Hepatocyte (in vitro differentiated cells): ENCODE measurements around the gene OR13C3. TPM values are rescaled to one million over a fixed set of nuclear protein-coding genes. Genes with fewer than 3 reads are reported as not detected.
A peak's percentile ranks its signal among the peaks of the same experiment; 100 is the strongest.

Source experiments
- DNase-seq: peaks from one replicate; pipeline ENCODE4 v3.0.0-alpha.2; 2016; ENCODE audit warnings: low spot score
- H2AFZ ChIP-seq: fragments of 200-600 bp; sonication (generic); 2 replicates; pipeline ENCODE4 v1.6.0; 2016; ENCODE audit warnings: antibody characterized with exemption, mild to moderate bottlenecking
- H3K27ac ChIP-seq: fragments of 200-600 bp; sonication (generic); 2 replicates; pipeline ENCODE4 v1.5.1; 2016; ENCODE audit warnings: mild to moderate bottlenecking
- H3K27me3 ChIP-seq: fragments of 200-600 bp; sonication (generic); 2 replicates; pipeline ENCODE4 v1.6.1; 2016
- H3K36me3 ChIP-seq: fragments of 200-600 bp; sonication (generic); replicated peaks from 2 replicates; pipeline ENCODE4 v1.5.1; 2016; ENCODE audit warnings: low read depth; ENCODE audit not compliant: insufficient read depth
- H3K4me1 ChIP-seq: fragments of 200-600 bp; sonication (generic); 2 replicates; pipeline ENCODE4 v1.5.1; 2016; ENCODE audit warnings: mild to moderate bottlenecking, moderate library complexity; ENCODE audit not compliant: insufficient read depth
- H3K4me2 ChIP-seq: fragments of 200-600 bp; sonication (generic); 2 replicates; pipeline ENCODE4 v1.6.0; 2016
- H3K4me3 ChIP-seq: fragments of 200-600 bp; sonication (generic); 2 replicates; pipeline ENCODE4 v1.5.1; 2016; ENCODE audit warnings: mild to moderate bottlenecking
- H3K79me2 ChIP-seq: fragments of 200-600 bp; sonication (generic); 2 replicates; pipeline ENCODE4 v1.6.0; 2017; ENCODE audit warnings: mild to moderate bottlenecking
- H3K9me2 ChIP-seq: fragments of 200-600 bp; sonication (generic); replicated peaks from 2 replicates; pipeline ENCODE4 v1.6.0; 2017; ENCODE audit warnings: mild to moderate bottlenecking; ENCODE audit not compliant: insufficient read depth
- H3K9me3 ChIP-seq: fragments of 200-600 bp; sonication (generic); 2 replicates; pipeline ENCODE4 v1.5.1; 2016; ENCODE audit warnings: low read depth, mild to moderate bottlenecking
- H4K20me1 ChIP-seq: fragments of 200-600 bp; sonication (generic); 2 replicates; pipeline ENCODE4 v1.6.0; 2016; ENCODE audit warnings: mild to moderate bottlenecking; ENCODE audit not compliant: insufficient read depth, poor library complexity, severe bottlenecking
- CTCF ChIP-seq: fragments of 200-600 bp; sonication (generic); IDR thresholded peaks from 2 replicates; pipeline ENCODE4 v1.5.1; 2016; ENCODE audit warnings: antibody characterized with exemption, mild to moderate bottlenecking; ENCODE audit not compliant: poor library complexity
- EZH2 ChIP-seq: fragments of 200-600 bp; sonication (generic); IDR thresholded peaks from 2 replicates; pipeline ENCODE4 v1.6.1; 2016; ENCODE audit warnings: antibody characterized with exemption, mild to moderate bottlenecking, borderline replicate concordance
- WGBS: methylation state at CpG from one replicate; pipeline ENCODE4 v1.1.6; 2016; ENCODE audit warnings: low lambda C conversion rate; ENCODE audit errors: missing lambda C conversion rate; 5-methylcytosine and 5-hydroxymethylcytosine counted together
- polyA plus RNA-seq: library from polyadenylated mRNA; unstranded; fragments of >200 nt; fragmentation: Nextera tagmentation; extraction: Ambion mirVana; gene quantifications from 2 replicates; pipeline ENCODE4 v1.2.1, GENCODE V29; 2016
- total RNA-seq: library from RNA; depleted of rRNA; stranded (reverse); fragments of >200 nt; gene quantifications from 2 replicates; pipeline ENCODE4 v1.2.3, GENCODE V29; 2014

The OR13C3 gene
- total and polyA plus RNA-seq, 2 experiments from 2014 or later: not detected

- Histone ChIP-seq H3K4me1 (no peaks in the 10 kb centered on the region), H3K9me2 (no peaks in the 10 kb centered on the region), H3K27ac (no peak overlapping the region), H3K9me3 (no peaks in the 10 kb centered on the region), H4K20me1 (no peaks in the 10 kb centered on the region), H3K27me3 (no peaks in the 10 kb centered on the region), H2AFZ (no peak overlapping the region), H3K4me3 (no peak overlapping the region), H3K79me2 (no peaks in the 10 kb centered on the region), H3K4me2 (no peak overlapping the region), H3K36me3 (no peaks in the 10 kb centered on the region)
- no peak for DNase-seq
- WGBS: 39% methylated on average over 3 of the region's 3 CpGs
- peak; percentile 45 for TF ChIP-seq CTCF
- TF ChIP-seq EZH2: no peak
These were observed 41.8 kb downstream of the OR13C3 start for GRCh38 chr9:104494808-104495207.

Other genes with a start within 250 kb of the OR13C3 start
- gene OR13F1, start 32.6 kb downstream of the OR13C3 start, total RNA-seq: not detected in 2 replicates
- gene OR13F1, start 32.6 kb downstream of the OR13C3 start, polyA plus RNA-seq: not detected in 2 replicates
- gene OR13C4, start 9.6 kb downstream of the OR13C3 start, total RNA-seq: not detected in 2 replicates
- gene OR13C4, start 9.6 kb downstream of the OR13C3 start, polyA plus RNA-seq: not detected in 2 replicates
- gene OR13C8, start 32.3 kb upstream of the OR13C3 start, total RNA-seq: not detected in 2 replicates
- not detected in 2 replicates for gene OR13C8, start 32.3 kb upstream of the OR13C3 start, polyA plus RNA-seq
- gene OR13C5, start 62.6 kb upstream of the OR13C3 start, total RNA-seq: not detected in 2 replicates
- gene OR13C5, start 62.6 kb upstream of the OR13C3 start, polyA plus RNA-seq: not detected in 2 replicates
- not detected in 2 replicates for gene OR13C2, start 68.8 kb upstream of the OR13C3 start, total RNA-seq
- not detected in 2 replicates for gene OR13C2, start 68.8 kb upstream of the OR13C3 start, polyA plus RNA-seq
- not detected in 2 replicates for gene OR13C9, start 81.3 kb upstream of the OR13C3 start, total RNA-seq
- gene OR13C9, start 81.3 kb upstream of the OR13C3 start, polyA plus RNA-seq: not detected in 2 replicates
- not detected in 2 replicates for gene OR13D1, start 157.7 kb upstream of the OR13C3 start, total RNA-seq
- gene OR13D1, start 157.7 kb upstream of the OR13C3 start, polyA plus RNA-seq: not detected in 2 replicates
- gene NIPSNAP3A, start 210.8 kb upstream of the OR13C3 start, total RNA-seq: 44.4 and 47.8 TPM in 2 replicates
- 31.8 and 37.3 TPM in 2 replicates for gene NIPSNAP3A, start 210.8 kb upstream of the OR13C3 start, polyA plus RNA-seq
- gene NIPSNAP3B, start 227.3 kb upstream of the OR13C3 start, total RNA-seq: 2.0 and 2.8 TPM in 2 replicates
- gene NIPSNAP3B, start 227.3 kb upstream of the OR13C3 start, polyA plus RNA-seq: 1.8 and 3.3 TPM in 2 replicates